HG03045 (cell line): Measurements from ENCODE around the gene ADAMTS6.
"Not testable (repeated sequence)": the region's sequence is repeated elsewhere in the genome, so short reads cannot be mapped to it uniquely, and the experiment has no call there.

Experiments used
- ATAC-seq: cut with Tn5 transposase; IDR thresholded peaks from one replicate; pipeline ENCODE4 v1.9.1; 2021; ENCODE audit warnings: mild to moderate bottlenecking, moderate library complexity; ENCODE audit not compliant: unreplicated experiment

Gene ADAMTS6, protein sequence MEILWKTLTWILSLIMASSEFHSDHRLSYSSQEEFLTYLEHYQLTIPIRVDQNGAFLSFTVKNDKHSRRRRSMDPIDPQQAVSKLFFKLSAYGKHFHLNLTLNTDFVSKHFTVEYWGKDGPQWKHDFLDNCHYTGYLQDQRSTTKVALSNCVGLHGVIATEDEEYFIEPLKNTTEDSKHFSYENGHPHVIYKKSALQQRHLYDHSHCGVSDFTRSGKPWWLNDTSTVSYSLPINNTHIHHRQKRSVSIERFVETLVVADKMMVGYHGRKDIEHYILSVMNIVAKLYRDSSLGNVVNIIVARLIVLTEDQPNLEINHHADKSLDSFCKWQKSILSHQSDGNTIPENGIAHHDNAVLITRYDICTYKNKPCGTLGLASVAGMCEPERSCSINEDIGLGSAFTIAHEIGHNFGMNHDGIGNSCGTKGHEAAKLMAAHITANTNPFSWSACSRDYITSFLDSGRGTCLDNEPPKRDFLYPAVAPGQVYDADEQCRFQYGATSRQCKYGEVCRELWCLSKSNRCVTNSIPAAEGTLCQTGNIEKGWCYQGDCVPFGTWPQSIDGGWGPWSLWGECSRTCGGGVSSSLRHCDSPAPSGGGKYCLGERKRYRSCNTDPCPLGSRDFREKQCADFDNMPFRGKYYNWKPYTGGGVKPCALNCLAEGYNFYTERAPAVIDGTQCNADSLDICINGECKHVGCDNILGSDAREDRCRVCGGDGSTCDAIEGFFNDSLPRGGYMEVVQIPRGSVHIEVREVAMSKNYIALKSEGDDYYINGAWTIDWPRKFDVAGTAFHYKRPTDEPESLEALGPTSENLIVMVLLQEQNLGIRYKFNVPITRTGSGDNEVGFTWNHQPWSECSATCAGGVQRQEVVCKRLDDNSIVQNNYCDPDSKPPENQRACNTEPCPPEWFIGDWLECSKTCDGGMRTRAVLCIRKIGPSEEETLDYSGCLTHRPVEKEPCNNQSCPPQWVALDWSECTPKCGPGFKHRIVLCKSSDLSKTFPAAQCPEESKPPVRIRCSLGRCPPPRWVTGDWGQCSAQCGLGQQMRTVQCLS (N-terminal part only)

GRCh38 chr5:65481635-65482295, at the start of gene ADAMTS6:
Gene ADAMTS6, minus strand, starts transcription at chr5:65481920. Its CDS starts 8,247 bp downstream, at chr5:65473673.
- ATAC-seq, result peak; percentile 86

DNA sequence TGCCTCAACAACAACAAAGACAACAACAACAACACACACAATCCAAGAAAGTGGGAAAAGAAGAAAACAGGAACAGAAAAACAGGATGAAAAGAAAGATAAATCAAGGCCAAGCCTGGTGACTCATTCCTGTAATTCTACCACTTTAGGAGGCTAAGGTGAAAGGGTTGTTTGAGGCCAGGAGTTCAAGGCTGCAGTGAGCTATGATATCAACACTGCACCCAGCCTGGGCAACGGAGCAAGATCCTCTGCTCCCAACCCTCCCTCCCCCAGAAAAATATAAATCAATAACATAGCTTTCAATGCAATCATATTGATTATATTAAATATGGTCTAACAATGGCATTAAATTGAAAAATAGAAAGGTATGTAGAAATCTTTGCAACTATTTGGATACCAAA, 49.2 kb upstream of the ADAMTS6 start:
- no peak for ATAC-seq

GRCh38 chr5:65525726-65526125, 44.0 kb upstream of the ADAMTS6 start:
- ATAC-seq, result no peak

- ATAC-seq, result no peak
These were observed 30.6 kb upstream of the ADAMTS6 start for GRCh38 chr5:65512170-65512937.

- ATAC-seq, result no peak
These were observed 27.3 kb upstream of the ADAMTS6 start for GRCh38 chr5:65508978-65509377.

- ATAC-seq, result no peak
These were observed 25.2 kb upstream of the ADAMTS6 start for GRCh38 chr5:65506961-65507360.

DNA sequence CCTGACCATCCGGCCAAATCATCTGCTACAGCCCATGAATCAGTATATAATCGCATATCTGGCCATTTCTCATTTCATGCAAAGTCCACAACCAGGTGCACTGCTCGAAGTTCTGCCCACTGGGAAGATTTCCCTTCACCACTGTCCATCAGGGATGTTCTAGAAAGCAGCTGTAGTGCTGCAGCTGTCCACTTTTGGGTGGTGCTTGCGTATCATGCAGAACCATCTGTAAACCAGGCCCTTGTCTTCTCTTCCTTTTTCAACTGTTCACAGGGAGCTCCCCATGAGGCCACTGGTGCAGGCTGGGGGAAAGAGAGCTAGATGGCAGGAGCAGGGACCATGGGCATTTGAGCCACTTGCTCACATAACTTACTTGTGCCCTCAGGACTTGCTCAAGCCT, 7.4 kb upstream of the ADAMTS6 start:
- ATAC-seq, result no peak

- not testable (repeated sequence) for ATAC-seq
These were observed 6.4 kb upstream of the ADAMTS6 start for GRCh38 chr5:65488038-65488687.

DNA sequence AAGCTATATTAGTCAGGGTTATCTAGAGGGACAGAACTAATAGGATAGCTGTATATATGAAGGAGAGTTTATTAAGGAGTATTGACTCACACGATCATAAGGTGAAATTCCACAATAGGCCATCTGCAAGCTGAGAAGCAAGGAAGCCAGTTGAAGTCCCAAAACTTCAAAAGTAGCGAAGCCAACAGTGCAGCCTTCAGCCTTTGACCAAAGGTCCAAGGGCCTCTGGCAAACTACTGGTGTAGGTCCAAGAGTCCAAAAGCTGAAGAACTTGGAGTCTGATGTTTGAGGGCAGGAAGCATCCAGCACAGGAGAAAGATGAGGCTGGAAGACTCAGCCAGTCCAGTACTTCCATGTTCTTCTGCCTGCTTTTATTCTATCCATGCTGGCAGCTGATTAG, 5.1 kb upstream of the ADAMTS6 start:
- ATAC-seq, result not testable (repeated sequence)

GRCh38 chr5:65485405-65485804, 3.7 kb upstream of the ADAMTS6 start:
- no peak for ATAC-seq

- peak; percentile 39 for ATAC-seq
These were observed 2.0 kb upstream of the ADAMTS6 start for GRCh38 chr5:65483546-65484346.

GRCh38 chr5:65482736-65483545, 1.2 kb upstream of the ADAMTS6 start:
- ATAC-seq, result no peak

DNA sequence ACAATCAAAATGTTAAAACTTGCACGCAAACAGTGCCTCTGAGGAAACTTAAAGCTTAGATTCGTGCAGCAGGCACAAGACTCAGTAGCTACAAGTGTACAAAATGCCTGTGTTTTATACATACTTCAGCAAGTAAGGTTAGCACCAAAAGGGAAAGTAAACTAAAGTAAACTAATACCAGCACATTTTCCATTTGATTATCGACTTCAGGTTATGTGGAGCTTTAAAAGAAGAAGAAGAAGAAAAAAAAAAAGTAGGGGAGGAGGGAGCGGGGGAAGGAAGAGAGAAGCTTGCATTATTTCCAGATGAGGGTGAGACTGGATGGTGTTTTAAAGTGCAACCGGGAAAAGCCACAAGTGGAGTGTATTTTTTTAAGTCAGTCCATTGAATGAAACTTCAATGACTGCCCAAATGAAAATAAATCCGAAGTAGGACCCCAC, 596 bp upstream of the ADAMTS6 start:
- no peak for ATAC-seq

- ATAC-seq, result peak; percentile 18
These were observed 544 bp downstream of the ADAMTS6 start for GRCh38 chr5:65481171-65481581.

DNA sequence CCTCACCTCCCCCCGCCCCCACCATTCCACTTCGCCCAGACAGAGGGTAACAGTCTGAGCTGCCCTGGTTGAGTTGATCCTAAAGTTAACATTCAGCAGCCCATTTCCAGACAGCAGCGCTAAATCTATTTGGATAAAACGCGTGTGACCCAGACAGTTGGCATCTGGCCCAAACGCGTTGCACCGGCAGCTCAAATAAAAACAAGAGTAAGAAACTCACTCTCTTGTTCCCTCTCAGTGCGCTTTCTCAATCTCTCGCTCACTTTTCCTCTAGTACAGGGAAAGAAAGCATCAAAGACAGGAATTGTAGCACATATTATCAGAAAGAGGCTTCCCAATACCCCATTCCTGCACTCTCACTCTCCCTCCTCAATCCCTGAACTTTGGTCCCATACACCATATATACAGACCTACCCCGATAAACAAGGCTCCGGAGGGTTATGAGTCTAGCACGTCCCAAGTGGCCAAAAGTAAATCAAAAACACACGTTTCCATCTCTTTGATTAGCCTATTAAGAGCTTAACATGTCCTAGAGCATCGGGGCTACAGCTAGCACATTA, 1.3 kb downstream of the ADAMTS6 start:
- ATAC-seq, result no peak

GRCh38 chr5:65479527-65479926, 2.2 kb downstream of the ADAMTS6 start:
- no peak for ATAC-seq

DNA sequence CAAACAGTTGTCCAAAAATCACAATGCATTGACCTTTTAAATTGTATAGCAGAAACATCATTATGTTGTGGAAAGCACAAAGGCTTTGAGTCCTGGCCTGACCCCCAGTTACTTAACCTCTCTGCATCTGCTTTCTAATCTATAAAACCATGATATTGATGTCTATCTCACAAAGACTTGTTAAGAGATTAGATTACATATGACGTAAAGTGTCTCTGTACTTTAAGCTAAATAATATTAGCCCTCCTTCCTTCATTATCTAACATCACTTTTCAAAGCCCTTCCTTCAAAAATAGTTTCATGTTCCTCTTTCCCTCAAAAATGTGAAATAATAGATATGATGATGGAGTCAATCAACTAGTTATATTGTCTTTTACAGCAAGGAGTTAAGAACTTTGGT, 3.4 kb downstream of the ADAMTS6 start:
- no peak for ATAC-seq

GRCh38 chr5:65475895-65476294, 5.8 kb downstream of the ADAMTS6 start:
- no peak for ATAC-seq
